OCI-LY1 (cell line): ENCODE measurements around the gene GRIA4.

ENCODE experiments used
- H2AFZ ChIP-seq: fragments of 200-600 bp; sonication (generic), shearing (Covaris generic); 2 replicates; pipeline ENCODE4 v1.6.0; 2014; ENCODE audit warnings: antibody characterized with exemption, mild to moderate bottlenecking, low read length
- H3F3A ChIP-seq: fragments of 200-600 bp; sonication (generic), shearing (Covaris generic); 2 replicates; pipeline ENCODE4 v1.6.0; 2014; ENCODE audit warnings: mild to moderate bottlenecking, antibody characterized with exemption, low read length, moderate library complexity; ENCODE audit not compliant: insufficient read depth
- H3K27ac ChIP-seq: fragments of 200-600 bp; sonication (generic); 2 replicates; pipeline ENCODE4 v1.5.1; 2014; ENCODE audit warnings: low read length, mixed run types, mild to moderate bottlenecking, low read depth; ENCODE audit not compliant: poor library complexity, severe bottlenecking
- H3K27me3 ChIP-seq: fragments of 200-600 bp; sonication (generic); 2 replicates; pipeline ENCODE4 v1.6.0; 2014; ENCODE audit warnings: antibody characterized with exemption, mild to moderate bottlenecking, low read length, moderate library complexity; ENCODE audit not compliant: insufficient read depth
- H3K36me3 ChIP-seq: fragments of 200-600 bp; sonication (generic); 2 replicates; pipeline ENCODE4 v1.6.1; 2014; ENCODE audit warnings: mild to moderate bottlenecking, antibody characterized with exemption, low read length, moderate library complexity, mixed read lengths; ENCODE audit not compliant: insufficient read depth
- H3K4me1 ChIP-seq: fragments of 200-600 bp; sonication (generic); 2 replicates; pipeline ENCODE4 v1.5.1; 2014; ENCODE audit warnings: mild to moderate bottlenecking, low read length, moderate library complexity; ENCODE audit not compliant: insufficient read depth, severe bottlenecking
- H3K4me2 ChIP-seq: fragments of 200-600 bp; sonication (generic), shearing (Covaris generic); 2 replicates; pipeline ENCODE4 v1.6.1; 2014; ENCODE audit warnings: low read length
- H3K4me3 ChIP-seq: fragments of 200-600 bp; sonication (generic); 2 replicates; pipeline ENCODE4 v1.5.1; 2014; ENCODE audit warnings: low read length, low read depth, mild to moderate bottlenecking, mixed read lengths; ENCODE audit not compliant: poor library complexity, severe bottlenecking
- H3K79me2 ChIP-seq: fragments of 200-600 bp; shearing (Covaris generic); 2 replicates; pipeline ENCODE4 v1.6.1; 2016; ENCODE audit warnings: mixed run types, low read length, mixed read lengths; ENCODE audit not compliant: insufficient read depth
- H3K9ac ChIP-seq: fragments of 200-600 bp; sonication (generic), shearing (Covaris generic); 2 replicates; pipeline ENCODE4 v1.6.1; 2014; ENCODE audit warnings: mild to moderate bottlenecking, low read length, mixed read lengths
- H3K9me2 ChIP-seq: fragments of 200-600 bp; sonication (generic), shearing (Covaris generic); 2 replicates; pipeline ENCODE4 v1.6.1; 2014; ENCODE audit warnings: low read depth, mild to moderate bottlenecking, low read length, mixed read lengths
- H3K9me3 ChIP-seq: fragments of 200-600 bp; shearing (Covaris generic); 2 replicates; pipeline ENCODE4 v1.6.1; 2014; ENCODE audit warnings: low read length, mixed read lengths
- H4K20me1 ChIP-seq: fragments of 200-600 bp; sonication (generic), shearing (Covaris generic); 2 replicates; pipeline ENCODE4 v1.6.0; 2016; ENCODE audit warnings: mild to moderate bottlenecking, low read length; ENCODE audit not compliant: insufficient read depth
- CTCF ChIP-seq: fragments of 200-600 bp; sonication (generic), shearing (Covaris generic); IDR thresholded peaks from 2 replicates; pipeline ENCODE4 v1.5.1; 2017; ENCODE audit warnings: mild to moderate bottlenecking, antibody characterized with exemption, low read length, moderate library complexity, mixed read lengths
- EZH2 ChIP-seq: fragments of 200-600 bp; sonication (generic), shearing (Covaris generic); IDR thresholded peaks from 2 replicates; pipeline ENCODE4 v1.8.0; 2017; ENCODE audit warnings: borderline replicate concordance, mixed run types, mild to moderate bottlenecking, antibody characterized with exemption, low read length, moderate library complexity, mixed read lengths

The GRIA4 gene

GRCh38 chr11:105823495-105824033 lies 213.7 kb downstream of the GRIA4 start:
- Histone ChIP-seq H3K9me3 (no peaks in the 10 kb centered on the region), H3K4me3 (no peak overlapping the region), H3K27me3 (no peaks in the 10 kb centered on the region), H3F3A (no peaks in the 10 kb centered on the region), H3K27ac (no peak overlapping the region), H2AFZ (no peak overlapping the region), H3K36me3 (no peaks in the 10 kb centered on the region), H3K9ac (no peak overlapping the region), H3K4me1 (no peaks in the 10 kb centered on the region), H3K79me2 (no peaks in the 10 kb centered on the region), H3K4me2 (no peak overlapping the region), H4K20me1 (no peaks in the 10 kb centered on the region), H3K9me2 (no peaks in the 10 kb centered on the region)
- no peak for TF ChIP-seq EZH2

GRCh38 chr11:105824457-105825013 lies 214.7 kb downstream of the GRIA4 start:
- Histone ChIP-seq H3K4me3 (no peak overlapping the region), H3K9ac (no peak overlapping the region), H3K9me2 (no peaks in the 10 kb centered on the region), H3F3A (no peaks in the 10 kb centered on the region), H3K4me1 (no peaks in the 10 kb centered on the region), H2AFZ (no peak overlapping the region), H3K36me3 (no peaks in the 10 kb centered on the region), H3K27me3 (no peaks in the 10 kb centered on the region), H3K27ac (no peak overlapping the region), H3K9me3 (no peaks in the 10 kb centered on the region), H4K20me1 (no peaks in the 10 kb centered on the region), H3K4me2 (no peak overlapping the region), H3K79me2 (no peaks in the 10 kb centered on the region)
- no peak for TF ChIP-seq EZH2
- TF ChIP-seq CTCF: no peak

DNA sequence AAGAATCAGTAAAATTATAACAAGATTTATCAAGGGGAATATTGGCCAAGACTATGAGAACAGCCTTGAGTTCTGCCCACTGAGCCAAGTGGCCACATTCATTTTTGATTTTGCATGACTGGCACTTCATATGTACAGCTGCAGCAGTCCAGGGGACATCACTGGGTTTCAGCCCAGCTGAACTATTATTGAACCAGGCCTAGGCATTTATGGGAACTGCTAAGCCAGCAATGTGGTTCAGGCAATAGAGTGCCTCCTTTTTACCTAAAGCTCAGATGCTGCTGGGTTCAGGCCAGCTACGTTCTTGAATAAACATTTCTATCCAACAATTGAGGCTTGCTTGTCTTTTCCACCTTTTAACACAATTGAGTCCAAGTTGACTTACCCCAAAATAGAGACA lies 215.3 kb downstream of the GRIA4 start:
- H3K4me2 ChIP-seq: no peak overlapping the region
- no peaks in the 10 kb centered on the region for H3F3A ChIP-seq
- no peaks in the 10 kb centered on the region for H4K20me1 ChIP-seq
- no peaks in the 10 kb centered on the region for H3K9me2 ChIP-seq
- TF ChIP-seq CTCF (no peak), EZH2 (no peak)
- H3K27ac ChIP-seq: no peak overlapping the region
- H3K4me3 ChIP-seq: no peak overlapping the region
- no peaks in the 10 kb centered on the region for H3K36me3 ChIP-seq
- no peaks in the 10 kb centered on the region for H3K9me3 ChIP-seq
- H3K4me1 ChIP-seq: no peaks in the 10 kb centered on the region
- no peak overlapping the region for H2AFZ ChIP-seq
- no peaks in the 10 kb centered on the region for H3K27me3 ChIP-seq
- H3K9ac ChIP-seq: no peak overlapping the region
- no peaks in the 10 kb centered on the region for H3K79me2 ChIP-seq

DNA sequence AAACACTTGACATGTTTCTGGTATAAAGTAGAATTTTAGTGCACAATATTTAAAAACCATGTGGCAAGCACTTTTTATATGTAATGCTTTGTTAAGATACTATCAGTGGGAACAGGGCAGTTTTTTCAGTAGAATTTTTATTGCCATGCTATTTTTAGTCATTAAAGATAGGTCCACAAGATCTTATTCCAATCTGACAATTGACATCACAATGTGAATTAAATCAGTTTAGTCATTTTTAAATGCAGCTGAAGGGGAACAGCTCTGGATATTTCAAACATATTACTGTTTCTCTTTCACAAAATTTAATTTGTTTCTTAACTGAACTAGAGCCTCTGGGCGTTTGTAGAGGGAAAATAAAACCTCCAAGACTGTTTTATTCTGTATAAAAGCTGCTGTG lies 218.0 kb downstream of the GRIA4 start:
- Histone ChIP-seq H4K20me1 (no peaks in the 10 kb centered on the region), H3K27ac (no peak overlapping the region), H3K27me3 (no peaks in the 10 kb centered on the region), H3K4me3 (no peak overlapping the region), H2AFZ (no peak overlapping the region), H3K9me3 (no peaks in the 10 kb centered on the region), H3K79me2 (no peaks in the 10 kb centered on the region), H3K4me1 (no peaks in the 10 kb centered on the region), H3K9me2 (no peaks in the 10 kb centered on the region), H3K4me2 (no peak overlapping the region), H3F3A (no peaks in the 10 kb centered on the region), H3K9ac (no peak overlapping the region), H3K36me3 (no peaks in the 10 kb centered on the region)
- TF ChIP-seq EZH2 (no peak), CTCF (no peak)
